SK-N-SH (cell line): Measurements from ENCODE around the gene MRPL54. TPM values are rescaled to one million over a fixed set of nuclear protein-coding genes. Genes with fewer than 3 reads are reported as not detected.

Experiments used
- CTCF ChIA-PET: fragments of 300-600, 350-600 bp; formaldehyde crosslinking; extraction: SDS; loops from one replicate; lab custom pipeline; 2021; lab: Yijun Ruan, JAX
- POLR2A ChIA-PET: fragments of 350-600 bp; sonication (Branson Sonifier 250); formaldehyde crosslinking; extraction: SDS; loops from one replicate; lab custom pipeline; 2020; ENCODE audit warnings: antibody characterized with exemption, inconsistent platforms; lab: Yijun Ruan, JAX
- DNase-seq: peaks from one replicate; pipeline ENCODE4 v3.0.0; 2012
- H2AFZ ChIP-seq: fragments of 200-600 bp; sonication (generic); 2 replicates; pipeline ENCODE4 v1.8.1; 2016; ENCODE audit warnings: antibody characterized with exemption, mild to moderate bottlenecking, low read depth
- H3F3A ChIP-seq: fragments of 200-600 bp; sonication (generic); replicated peaks from 2 replicates; pipeline ENCODE3; 2016; ENCODE audit warnings: antibody characterized with exemption, mild to moderate bottlenecking; ENCODE audit not compliant: insufficient read depth
- H3K27ac ChIP-seq, 2 experiments: fragments of 200-500 bp in 1 of 2; fragments of 200-600 bp in 1 of 2; sonication (Bioruptor generic) in 1 of 2; sonication (generic), shearing (Covaris generic) in 1 of 2; 2 replicates each; pipeline versions ENCODE4 v1.5.1 to v1.6.1; 2014 to 2016; ENCODE audit warnings: low read depth in 2 of 2, inconsistent platforms in 1 of 2, low read length in 1 of 2, mild to moderate bottlenecking in 1 of 2, mixed read lengths in 1 of 2
- H3K27me3 ChIP-seq: fragments of 200-600 bp; sonication (generic), shearing (Covaris generic); 2 replicates; pipeline ENCODE4 v1.6.1; 2016; ENCODE audit warnings: mixed run types; ENCODE audit not compliant: insufficient read depth
- H3K36me3 ChIP-seq, 2 experiments: fragments of 200-500 bp in 1 of 2; fragments of 200-600 bp in 1 of 2; sonication (Bioruptor generic) in 1 of 2; sonication (generic) in 1 of 2; replicated peaks in 1 of 2; 2 replicates each; pipeline versions ENCODE3 to v1.5.1; 2014 to 2016; ENCODE audit warnings: low read length in 1 of 2, mild to moderate bottlenecking in 1 of 2; ENCODE audit not compliant: insufficient read depth in 2 of 2, control insufficient read depth in 1 of 2
- H3K4me1 ChIP-seq, 2 experiments: fragments of 200-500 bp in 1 of 2; fragments of 200-600 bp in 1 of 2; sonication (Bioruptor generic) in 1 of 2; sonication (generic), shearing (Covaris generic) in 1 of 2; 2 replicates each; pipeline versions ENCODE4 v1.5.1 to v1.6.1; 2014 to 2016; ENCODE audit warnings: low read depth in 1 of 2, low read length in 1 of 2, mixed run types in 1 of 2; ENCODE audit not compliant: insufficient read depth in 2 of 2, control insufficient read depth in 1 of 2
- H3K4me2 ChIP-seq: fragments of 200-600 bp; sonication (generic), shearing (Covaris generic); 2 replicates; pipeline ENCODE4 v1.6.1; 2017; ENCODE audit warnings: mixed run types
- H3K4me3 ChIP-seq, 2 experiments: fragments of 200-500 bp in 1 of 2; fragments of 200-600 bp in 1 of 2; sonication (Bioruptor generic) in 1 of 2; sonication (generic), shearing (Covaris generic) in 1 of 2; 2 replicates each; pipeline versions ENCODE4 v1.5.1 to v1.8.1; 2014 to 2016; ENCODE audit warnings: low read depth in 2 of 2, inconsistent platforms in 1 of 2, low read length in 1 of 2, mild to moderate bottlenecking in 1 of 2, mixed read lengths in 1 of 2, moderate library complexity in 1 of 2
- H3K79me2 ChIP-seq: fragments of 200-600 bp; sonication (generic); 2 replicates; pipeline ENCODE4 v1.8.1; 2017; ENCODE audit warnings: mild to moderate bottlenecking; ENCODE audit not compliant: insufficient read depth
- H3K9ac ChIP-seq: fragments of 200-600 bp; sonication (generic); 2 replicates; pipeline ENCODE4 v1.6.1; 2017; ENCODE audit warnings: mixed run types
- H3K9me2 ChIP-seq: fragments of 200-600 bp; sonication (generic); 2 replicates; pipeline ENCODE4 v1.6.1; 2017; ENCODE audit warnings: mixed run types
- H3K9me3 ChIP-seq: fragments of 200-600 bp; sonication (generic); 2 replicates; pipeline ENCODE4 v1.6.1; 2017; ENCODE audit warnings: mixed run types, mild to moderate bottlenecking, moderate library complexity
- H4K20me1 ChIP-seq: fragments of 200-600 bp; sonication (generic); 2 replicates; pipeline ENCODE4 v1.6.1; 2017; ENCODE audit warnings: mild to moderate bottlenecking, mixed run types; ENCODE audit not compliant: insufficient read depth
- ELF1 ChIP-seq: IDR thresholded peaks from 2 replicates; pipeline ENCODE4 v1.4.0; 2012
- EP300 ChIP-seq, 2 experiments: IDR thresholded peaks; 2 replicates each; pipeline versions ENCODE4 v1.4.0 to v1.6.1; 2012; ENCODE audit warnings: borderline replicate concordance in 1 of 2, low read depth in 1 of 2, low read length in 1 of 2
- EZH2phosphoT487 ChIP-seq: fragments of 200-600 bp; sonication (generic); IDR thresholded peaks from 2 replicates; pipeline ENCODE4 v1.6.1; 2017; ENCODE audit warnings: low read depth, mixed run types, mild to moderate bottlenecking, antibody characterized with exemption, moderate library complexity, borderline replicate concordance
- FOXM1 ChIP-seq: IDR thresholded peaks from 2 replicates; pipeline ENCODE4 v1.4.0; 2012; ENCODE audit warnings: low read depth, mild to moderate bottlenecking
- GATA2 ChIP-seq: sonication (generic); formaldehyde crosslinking; IDR thresholded peaks from 2 replicates; pipeline ENCODE4 v1.5.0; 2020; ENCODE audit warnings: mild to moderate bottlenecking, missing genetic modification reagents
- IRF3 ChIP-seq: fragments of 150-350 bp; IDR thresholded peaks from 2 replicates; pipeline ENCODE4 v1.6.1; 2016; ENCODE audit warnings: mild to moderate bottlenecking, low read depth, low read length
- MAX ChIP-seq: IDR thresholded peaks from 2 replicates; pipeline ENCODE4 v1.4.0; 2012; ENCODE audit warnings: low read depth
- MEF2A ChIP-seq: IDR thresholded peaks from 2 replicates; pipeline ENCODE4 v1.4.0; 2012; ENCODE audit warnings: low read depth, borderline replicate concordance
- NRF1 ChIP-seq: IDR thresholded peaks from 2 replicates; pipeline ENCODE4 v1.6.1; 2012; ENCODE audit warnings: low read depth, mild to moderate bottlenecking, low read length
- PBX3 ChIP-seq: IDR thresholded peaks from 2 replicates; pipeline ENCODE4; 2012
- RFX5 ChIP-seq: IDR thresholded peaks from 2 replicates; pipeline ENCODE4 v1.6.1; 2012; ENCODE audit warnings: mild to moderate bottlenecking, improper control_type of control experiment, low read length
- SIN3A ChIP-seq: IDR thresholded peaks from 2 replicates; pipeline ENCODE4 v1.6.1; 2012; ENCODE audit warnings: low read depth, mild to moderate bottlenecking, low read length, moderate library complexity, borderline replicate concordance
- TCF12 ChIP-seq: IDR thresholded peaks from 2 replicates; pipeline ENCODE4 v1.4.0; 2012
- TEAD4 ChIP-seq: IDR thresholded peaks from 2 replicates; pipeline ENCODE4 v1.4.0; 2012; ENCODE audit warnings: mild to moderate bottlenecking, borderline replicate concordance; ENCODE audit not compliant: insufficient read depth
- USF2 ChIP-seq: fragments of 150-350 bp; IDR thresholded peaks from 2 replicates; pipeline ENCODE4 v1.6.1; 2017; ENCODE audit warnings: antibody characterized with exemption, low read length, low read depth, borderline replicate concordance
- YY1 ChIP-seq: IDR thresholded peaks from 2 replicates; pipeline ENCODE4 v1.4.0; 2012; ENCODE audit warnings: low read depth, mild to moderate bottlenecking
- WGBS: methylation state at CpG from one replicate; pipeline ENCODE4 v1.1.6; 2017; ENCODE audit warnings: low lambda C conversion rate; 5-methylcytosine and 5-hydroxymethylcytosine counted together
- polyA plus RNA-seq, 3 experiments: library from polyadenylated mRNA; depleted of rRNA; stranded (reverse); fragments of >200 nt; gene quantifications; 2 replicates each; pipeline ENCODE4 v1.2.3, GENCODE V29; 2012

MRPL54 gene
- polyA plus RNA-seq, 1 of the 3 experiments (the other 2 are of a cell fraction) = 125 TPM

GRCh38 chr19:3733549-3734309 is 28.8 kb upstream of the MRPL54 start:
- Histone ChIP-seq H3K4me2 (no peak overlapping the region), H3K9me2 (no peaks in the 10 kb centered on the region), H2AFZ (no peak overlapping the region), H4K20me1 (no peaks in the 10 kb centered on the region), H3K79me2 (no peaks in the 10 kb centered on the region), H3K4me1 (no peaks in the 10 kb centered on the region), H3K36me3 (no peaks in the 10 kb centered on the region), H3K27ac (no peak overlapping the region), H3F3A (no peaks in the 10 kb centered on the region), H3K4me3 (no peak overlapping the region), H3K9ac (no peak overlapping the region), H3K9me3 (no peaks in the 10 kb centered on the region), H3K27me3 (peaks cover 42% of the 10 kb centered on the region)
- no peak for DNase-seq
- CTCF ChIA-PET = interaction anchor here (1.5 kb wide), 1 partner anchor 12 kb away, joined by 3 read pairs; no protein-coding TSS in a partner anchor
- WGBS = 13% methylated on average over 10 of the region's 20 CpGs
- no peak for TF ChIP-seq FOXM1
- TF ChIP-seq MEF2A = no peak
- no peak for TF ChIP-seq GATA2 (CRISPR knock-in tag)
- TF ChIP-seq RFX5 = no peak
- TF ChIP-seq NRF1 = no peak
- no peak for TF ChIP-seq USF2
- POLR2A ChIA-PET = no interaction called here

- Histone ChIP-seq H3K4me3 (no peak overlapping the region), H3K4me2 (no peak overlapping the region), H3F3A (no peaks in the 10 kb centered on the region), H3K36me3 (no peaks in the 10 kb centered on the region), H3K9ac (no peak overlapping the region), H4K20me1 (no peaks in the 10 kb centered on the region), H3K9me3 (no peaks in the 10 kb centered on the region), H3K79me2 (no peaks in the 10 kb centered on the region), H3K27me3 (peaks cover 42% of the 10 kb centered on the region), H3K27ac (no peak overlapping the region), H3K9me2 (no peaks in the 10 kb centered on the region), H3K4me1 (no peaks in the 10 kb centered on the region), H2AFZ (no peak overlapping the region)
- WGBS = 24% methylated on average over 13 of the region's 14 CpGs
- TF ChIP-seq USF2 (no peak), YY1 (no peak)
- no peak for DNase-seq
- ChIA-PET CTCF (interaction anchor here (1.5 kb wide), 1 partner anchor 12 kb away, joined by 3 read pairs; no protein-coding TSS in a partner anchor), POLR2A (no interaction called here)
These were observed 28.2 kb upstream of the MRPL54 start for GRCh38 chr19:3734310-3734600.

- H3K4me3 ChIP-seq = no peak overlapping the region
- 15% methylated on average over 14 of the region's 21 CpGs for WGBS
- no peaks in the 10 kb centered on the region for H3K9me2 ChIP-seq
- H3F3A ChIP-seq = no peaks in the 10 kb centered on the region
- H3K4me2 ChIP-seq = no peak overlapping the region
- no peaks in the 10 kb centered on the region for H4K20me1 ChIP-seq
- no peaks in the 10 kb centered on the region for H3K79me2 ChIP-seq
- no peaks in the 10 kb centered on the region for H3K36me3 ChIP-seq
- TF ChIP-seq SIN3A = no peak
- no peak for TF ChIP-seq TEAD4
- no peak for TF ChIP-seq EP300 (IDR thresholded peaks at IDR 0.05; ENCODE audit: borderline replicate concordance in 1 of 2, low read depth in 1 of 2, low read length in 1 of 2)
- no peak for TF ChIP-seq TCF12
- TF ChIP-seq FOXM1 = no peak
- TF ChIP-seq MAX = no peak
- TF ChIP-seq IRF3 = no peak
- no peak for TF ChIP-seq PBX3
- TF ChIP-seq EZH2phosphoT487 = no peak
- TF ChIP-seq MEF2A = no peak
- TF ChIP-seq ELF1 = no peak
- H3K27me3 ChIP-seq = peaks cover 42% of the 10 kb centered on the region
- H3K27ac ChIP-seq = no peak overlapping the region
- no peak overlapping the region for H2AFZ ChIP-seq
- ChIA-PET CTCF (interaction anchor here (1.5 kb wide), 1 partner anchor 86 kb away, joined by 3 read pairs; no protein-coding TSS in a partner anchor), POLR2A (no interaction called here)
- H3K9me3 ChIP-seq = no peaks in the 10 kb centered on the region
- no peaks in the 10 kb centered on the region for H3K4me1 ChIP-seq
- no peak overlapping the region for H3K9ac ChIP-seq
- no peak for DNase-seq
These were observed 26.3 kb upstream of the MRPL54 start for GRCh38 chr19:3736106-3736724.
